Pancreas (tissue), 10 donors: ENCODE results near the gene SEZ6. TPM values are rescaled to one million over a fixed set of nuclear protein-coding genes. Genes with fewer than 3 reads are reported as not detected.

Source experiments
- ATAC-seq, 4 donors: fragments of 200-7000 bp; cut with Tn5 transposase; one replicate each; pipeline versions ENCODE4 v1.8.0 to v1.9.1; 2020; ENCODE audit warnings: mild to moderate bottlenecking in 4 of 4, moderate library complexity in 4 of 4
- DNase-seq, 6 donors: peaks; one replicate each; pipeline ENCODE4 v3.0.0-alpha.2; 2020
- FAIRE-seq: peaks from 2 replicates; lab custom pipeline; 2012; peaks lifted over from hg19 to GRCh38; lab: Jason Lieb, UNC
- H3K27ac ChIP-seq, 4 donors: fragments of 200-600 bp; sonication (generic); 1 replicate in 3 of 4; 2 replicates in 1 of 4; pipeline versions ENCODE4 v1.5.0 to v1.8.0; 2020
- H3K27me3 ChIP-seq, 4 donors: fragments of 200-600 bp; one replicate each; pipeline ENCODE4 v1.8.0; 2021
- H3K36me3 ChIP-seq, 3 donors: fragments of 200-600 bp; sonication (generic) in 1 of 3; one replicate each; pipeline versions ENCODE4 v1.5.0 to v1.8.0; 2020 to 2021
- H3K4me1 ChIP-seq, 3 donors: fragments of 200-600 bp; one replicate each; pipeline ENCODE4 v1.8.0; 2021
- H3K4me3 ChIP-seq, 4 donors: fragments of 200-600 bp; sonication (generic) in 2 of 4; one replicate each; pipeline versions ENCODE4 v1.5.0 to v1.8.0; 2020 to 2021
- H3K9me3 ChIP-seq, 4 donors: fragments of 200-600 bp; one replicate each; pipeline ENCODE4 v1.8.0; 2021
- WGBS, 2 donors: extraction: QIAGEN DNeasy Blood & Tissue Kit; methylation state at CpG; one replicate each; pipeline ENCODE4 v1.1.7; 2013; 5-methylcytosine and 5-hydroxymethylcytosine counted together
- intact Hi-C, 3 donors: fragments of 100-400 bp; cut with DNase I; formaldehyde crosslinking; loops; one replicate each; pipeline versions ENCODE4 v1.11.1 to v1.14.2; 2022
- polyA plus RNA-seq, 2 donors: library from polyadenylated mRNA; stranded (reverse); fragments of 200-250 nt; gene quantifications; one replicate each; pipeline ENCODE4 v1.2.3, GENCODE V29; 2013
- total RNA-seq, 6 donors: library from RNA; stranded (reverse); fragmentation: NEBNext Ultra II Directional in 4 of 6; extraction: Animal tissue kit (Norgen Biotek cat#: 25700) in 4 of 6; gene quantifications; one replicate each; pipeline versions ENCODE4 v1.2.1 to v1.2.4, GENCODE V29; 2021 to 2023
- TF ChIP-seq, protein P1 (sequence below), 4 donors: fragments of 200-600 bp; sonication (generic) in 3 of 4; IDR thresholded peaks; one replicate each; pipeline versions ENCODE4 v1.5.0 to v1.8.0; 2021; ENCODE audit warnings: antibody characterized with exemption in 4 of 4
- donor health status: healthy with polysubstance abuse.
- donor health status: DM: no; HTN: no; CAD: no; lungs with moderate emphysema.
- donor health status: DM: no; HTN: no; CAD: no.
- donor health status: control.
- donor health status: control.
- donor health status: Bipolar disorder and iron deficiency.
- donor health status: DM: yes; HTN: yes; CAD: no.
- donor health status: DM: no; HTN: no; CAD: no.
- donor health status: DM: no; HTN: no; CAD: no.
- donor health status: DM: yes; HTN: yes; CAD: no.

The SEZ6 gene
- total and polyA plus RNA-seq, 8 donors, result 0.13 to 5.0 (median 0.64) TPM

DNA sequence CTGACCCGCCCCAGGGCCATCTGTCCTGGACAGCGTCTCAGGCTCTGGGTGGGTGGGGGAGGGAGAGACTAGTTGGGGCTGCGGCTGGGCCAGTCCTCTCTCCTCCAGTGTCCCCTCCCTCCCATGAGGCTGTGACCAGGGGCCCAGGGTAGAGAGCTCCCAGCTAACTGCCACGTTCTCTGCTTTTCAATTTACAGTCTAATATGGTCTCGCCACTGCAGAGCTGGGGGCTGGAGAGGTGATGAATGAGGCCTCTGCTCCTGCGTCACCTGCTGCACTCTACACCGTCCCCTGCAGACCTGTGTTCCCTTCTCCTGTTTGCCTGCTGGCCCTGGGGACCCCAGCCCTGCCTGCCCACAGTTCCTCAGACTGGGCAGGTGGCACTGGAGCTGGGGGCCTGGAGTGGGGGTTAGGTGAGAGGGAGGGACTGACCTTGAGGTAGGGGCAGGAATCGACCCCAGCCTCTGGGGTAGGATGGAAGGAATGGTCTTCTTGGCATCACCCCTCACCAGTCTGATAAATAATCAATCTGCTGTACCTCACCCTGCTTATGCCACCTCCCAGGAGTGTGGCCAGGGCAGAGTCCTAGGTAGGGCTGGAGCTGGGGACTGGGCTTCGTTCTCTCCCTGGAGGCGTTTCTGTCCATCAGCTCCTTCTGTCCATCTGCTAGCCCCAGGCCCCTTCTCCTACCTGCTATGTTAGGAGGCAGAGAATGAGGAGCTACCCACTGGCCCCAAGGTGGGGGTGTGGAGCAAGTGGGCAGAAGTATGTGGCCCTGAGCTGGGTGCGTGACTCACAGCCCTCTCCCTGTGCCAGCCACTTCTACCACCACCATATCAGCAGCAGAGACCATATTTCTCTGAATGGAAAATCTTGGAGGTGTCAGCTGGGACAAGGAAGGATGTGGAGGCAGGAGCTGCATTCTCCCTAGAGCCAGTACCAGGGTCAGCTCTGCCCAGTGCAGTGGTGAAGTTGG, 12.9 kb downstream of the SEZ6 start:
- ATAC-seq, result no peak
- intact Hi-C loops, result no loop called here

DNA sequence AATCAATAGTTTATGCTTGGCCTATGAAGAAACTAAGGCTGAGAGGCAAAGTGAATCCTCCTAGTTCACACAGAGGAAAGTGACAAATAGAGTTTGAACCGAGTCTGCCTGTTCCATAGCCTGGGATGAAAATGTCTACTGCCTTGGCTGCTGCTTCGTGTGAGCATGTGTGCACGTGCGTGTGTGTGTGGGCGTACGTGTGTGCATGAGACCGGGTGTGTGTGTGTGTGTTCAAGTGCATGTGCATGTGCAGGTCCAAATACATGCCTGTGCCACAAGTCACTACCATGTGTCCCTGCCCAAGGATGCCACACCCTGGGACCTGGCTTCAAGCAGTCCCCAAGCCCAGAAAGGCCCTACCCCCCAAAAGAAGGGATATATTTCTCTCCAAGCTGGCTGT, 13.6 kb downstream of the SEZ6 start:
- H3K4me3 ChIP-seq, result no peak overlapping the region
- H3K36me3 ChIP-seq, result no peaks in the 10 kb centered on the region
- ATAC-seq (no peak), FAIRE-seq (no peak), DNase-seq (no peak)
- intact Hi-C loops, result no loop called here
- H3K9me3 ChIP-seq, result no peaks in the 10 kb centered on the region
- 77 to 84% methylated on average over 7 of the region's 7 CpGs for WGBS, 2 donors
- TF ChIP-seq, protein P1, sequence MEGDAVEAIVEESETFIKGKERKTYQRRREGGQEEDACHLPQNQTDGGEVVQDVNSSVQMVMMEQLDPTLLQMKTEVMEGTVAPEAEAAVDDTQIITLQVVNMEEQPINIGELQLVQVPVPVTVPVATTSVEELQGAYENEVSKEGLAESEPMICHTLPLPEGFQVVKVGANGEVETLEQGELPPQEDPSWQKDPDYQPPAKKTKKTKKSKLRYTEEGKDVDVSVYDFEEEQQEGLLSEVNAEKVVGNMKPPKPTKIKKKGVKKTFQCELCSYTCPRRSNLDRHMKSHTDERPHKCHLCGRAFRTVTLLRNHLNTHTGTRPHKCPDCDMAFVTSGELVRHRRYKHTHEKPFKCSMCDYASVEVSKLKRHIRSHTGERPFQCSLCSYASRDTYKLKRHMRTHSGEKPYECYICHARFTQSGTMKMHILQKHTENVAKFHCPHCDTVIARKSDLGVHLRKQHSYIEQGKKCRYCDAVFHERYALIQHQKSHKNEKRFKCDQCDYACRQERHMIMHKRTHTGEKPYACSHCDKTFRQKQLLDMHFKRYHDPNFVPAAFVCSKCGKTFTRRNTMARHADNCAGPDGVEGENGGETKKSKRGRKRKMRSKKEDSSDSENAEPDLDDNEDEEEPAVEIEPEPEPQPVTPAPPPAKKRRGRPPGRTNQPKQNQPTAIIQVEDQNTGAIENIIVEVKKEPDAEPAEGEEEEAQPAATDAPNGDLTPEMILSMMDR (IDR thresholded peaks at IDR 0.05), result no peak
- H3K27ac ChIP-seq, result no peak overlapping the region
- H3K4me1 ChIP-seq, result no peaks in the 10 kb centered on the region
- no peaks in the 10 kb centered on the region for H3K27me3 ChIP-seq

More for the DNA sequence above, 12.9 kb downstream of the SEZ6 start:
- H3K36me3 ChIP-seq, result no peaks in the 10 kb centered on the region
- FAIRE-seq, result no peak
- H3K9me3 ChIP-seq, result no peaks in the 10 kb centered on the region
- no peak overlapping the region for H3K27ac ChIP-seq
- WGBS, 2 donors, result 68 to 78% methylated on average over 11 of the region's 11 CpGs
- no peak overlapping the region for H3K4me3 ChIP-seq
- no peaks in the 10 kb centered on the region for H3K27me3 ChIP-seq
- no peak for DNase-seq
- H3K4me1 ChIP-seq, result no peaks in the 10 kb centered on the region
- TF ChIP-seq, protein P1 (IDR thresholded peaks at IDR 0.05), result no peak

DNA sequence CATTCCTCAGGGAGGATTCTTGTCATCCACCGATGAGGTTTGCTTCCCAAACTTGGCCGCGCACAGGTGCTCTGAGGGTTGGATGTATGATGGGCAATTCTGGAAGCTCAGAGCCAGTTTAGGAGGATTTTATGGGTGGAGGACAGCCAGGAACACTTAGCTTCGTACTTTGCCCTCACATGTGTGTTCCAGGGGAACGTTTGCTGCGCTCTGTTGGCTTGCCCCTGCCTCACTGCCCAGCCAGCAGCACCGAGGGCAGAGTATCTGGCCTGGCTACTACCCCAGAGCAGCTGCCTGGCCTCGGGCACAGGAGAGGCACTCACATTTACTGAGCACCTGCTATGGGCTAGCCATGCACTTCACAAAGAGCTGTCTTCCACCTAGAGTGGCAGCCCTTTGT, 14.1 kb downstream of the SEZ6 start:
- intact Hi-C loops, result no loop called here
- no peak for DNase-seq
- TF ChIP-seq, protein P1 (IDR thresholded peaks at IDR 0.05), result no peak
- Histone ChIP-seq H3K27ac (no peak overlapping the region), H3K4me1 (no peaks in the 10 kb centered on the region), H3K9me3 (no peaks in the 10 kb centered on the region), H3K27me3 (no peaks in the 10 kb centered on the region), H3K36me3 (no peaks in the 10 kb centered on the region), H3K4me3 (no peak overlapping the region)
- no peak for FAIRE-seq
- no peak for ATAC-seq
- 46 to 58% methylated on average over 8 of the region's 8 CpGs for WGBS, 2 donors

DNA sequence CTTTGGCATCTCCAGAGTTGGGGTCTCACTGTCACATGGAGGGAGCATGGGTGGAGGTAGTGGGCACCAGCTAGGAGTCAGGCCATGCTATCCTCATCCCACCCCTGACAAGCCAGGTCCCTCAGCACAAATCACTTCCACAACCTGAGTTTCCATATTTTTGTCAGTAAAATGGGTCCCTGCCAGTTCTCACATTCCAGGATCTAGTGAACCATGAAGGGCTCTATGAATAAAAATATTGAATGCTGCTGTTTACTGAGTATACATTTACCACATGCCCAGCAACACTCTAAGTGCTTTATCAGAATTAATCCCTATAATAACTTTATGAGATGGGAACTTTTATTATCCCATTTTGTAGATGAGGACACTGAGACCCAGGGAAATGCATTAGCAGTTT, 16.8 kb downstream of the SEZ6 start:
- H3K27ac ChIP-seq, result no peak overlapping the region
- DNase-seq (no peak), ATAC-seq (no peak), FAIRE-seq (no peak)
- H3K27me3 ChIP-seq, result no peaks in the 10 kb centered on the region
- intact Hi-C loops, result no loop called here
- no peaks in the 10 kb centered on the region for H3K4me1 ChIP-seq
- no peaks in the 10 kb centered on the region for H3K9me3 ChIP-seq
- H3K36me3 ChIP-seq, result no peaks in the 10 kb centered on the region
- no peak overlapping the region for H3K4me3 ChIP-seq
- TF ChIP-seq, protein P1 (IDR thresholded peaks at IDR 0.05), result no peak

DNA sequence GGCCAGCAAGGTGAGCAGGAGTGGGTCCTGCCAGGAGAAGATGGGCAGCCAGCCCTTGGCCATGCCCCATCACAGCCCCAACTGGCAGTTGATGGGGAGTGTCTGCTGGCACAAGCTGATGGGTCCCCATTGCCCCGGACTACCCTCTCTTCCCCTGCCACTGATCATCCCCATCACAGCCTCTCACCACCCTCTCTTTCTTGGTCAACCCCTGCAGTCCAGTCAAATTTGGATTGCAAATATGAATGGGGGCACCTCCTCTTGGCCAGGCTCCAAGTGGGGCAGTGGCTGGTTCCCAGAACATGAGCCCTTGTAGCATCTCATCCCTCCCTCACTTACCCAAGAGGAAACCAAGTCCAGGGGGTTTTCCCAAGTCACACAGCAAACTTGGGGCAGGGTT, 17.4 kb downstream of the SEZ6 start:
- Histone ChIP-seq H3K27ac (no peak overlapping the region), H3K4me1 (no peaks in the 10 kb centered on the region), H3K36me3 (no peaks in the 10 kb centered on the region), H3K27me3 (no peaks in the 10 kb centered on the region), H3K4me3 (no peak overlapping the region), H3K9me3 (no peaks in the 10 kb centered on the region)
- no peak for DNase-seq
- TF ChIP-seq, protein P1 (IDR thresholded peaks at IDR 0.05), result no peak
- ATAC-seq, result no peak
- FAIRE-seq, result no peak
- intact Hi-C loops, result no loop called here
- 90 to 96% methylated on average over 1 of the region's 1 CpG for WGBS, 2 donors
